Measurements from ENCODE around the gene ZC3H7B.

ZC3H7B gene

GRCh38 chr22:41354979-41355378 is 53.7 kb downstream of the ZC3H7B start:
- no peak for DNase-seq (ENCODE audit: low spot score)

GRCh38 chr22:41355895-41356294 is 54.6 kb downstream of the ZC3H7B start:
- no peak for DNase-seq (ENCODE audit: low spot score)

- DNase-seq (ENCODE audit: low spot score), result no peak
Measured at GRCh38 chr22:41356430-41357028, 55.2 kb downstream of the ZC3H7B start.

GRCh38 chr22:41357191-41357590 is 55.9 kb downstream of the ZC3H7B start:
- DNase-seq (ENCODE audit: low spot score), result no peak

GRCh38 chr22:41358927-41359326 is 57.6 kb downstream of the ZC3H7B start:
- no peak for DNase-seq (ENCODE audit: low spot score)

- no peak for DNase-seq (ENCODE audit: low spot score)
Measured at GRCh38 chr22:41359376-41359775, 58.1 kb downstream of the ZC3H7B start.

GRCh38 chr22:41360126-41360525 is 58.8 kb downstream of the ZC3H7B start:
- no peak for DNase-seq (ENCODE audit: low spot score)

GRCh38 chr22:41361716-41362310 is 60.5 kb downstream of the ZC3H7B start:
- no peak for DNase-seq (ENCODE audit: low spot score)

GRCh38 chr22:41362615-41363014 is 61.3 kb downstream of the ZC3H7B start:
- DNase-seq (ENCODE audit: low spot score), result no peak

- DNase-seq (ENCODE audit: low spot score), result no peak
Measured at GRCh38 chr22:41364233-41364632, 62.9 kb downstream of the ZC3H7B start.

- DNase-seq (ENCODE audit: low spot score), result no peak
Measured at GRCh38 chr22:41364955-41365354, 63.6 kb downstream of the ZC3H7B start.

- DNase-seq (ENCODE audit: low spot score), result no peak
Measured at GRCh38 chr22:41365425-41365824, 64.1 kb downstream of the ZC3H7B start.

- DNase-seq (ENCODE audit: low spot score), result no peak
Measured at GRCh38 chr22:41366323-41367029, 65.2 kb downstream of the ZC3H7B start.

- peak; percentile 93 for DNase-seq (ENCODE audit: low spot score)
Measured at GRCh38 chr22:41367039-41367679, 65.8 kb downstream of the ZC3H7B start.

GRCh38 chr22:41367680-41368542 is 66.6 kb downstream of the ZC3H7B start:
- peak; percentile 86 for DNase-seq (ENCODE audit: low spot score)

- DNase-seq (ENCODE audit: low spot score), result peak; percentile 64
Measured at GRCh38 chr22:41368543-41369423, 67.5 kb downstream of the ZC3H7B start.

GRCh38 chr22:41369424-41369745 is 68.1 kb downstream of the ZC3H7B start:
- peak; percentile 66 for DNase-seq (ENCODE audit: low spot score)

- no peak for DNase-seq (ENCODE audit: low spot score)
Measured at GRCh38 chr22:41369837-41370236, 68.5 kb downstream of the ZC3H7B start.

GRCh38 chr22:41377846-41378245 is 76.5 kb downstream of the ZC3H7B start:
- DNase-seq (ENCODE audit: low spot score), result no peak

- peak; percentile 72 for DNase-seq (ENCODE audit: low spot score)
Measured at GRCh38 chr22:41380993-41381328, 79.6 kb downstream of the ZC3H7B start.
